Fibroblast of lung (primary cell): ENCODE measurements around the gene RCAN2.

ENCODE experiments used
- CTCF ChIP-seq, 2 donors: IDR thresholded peaks in 1 of 2; conservative IDR thresholded peaks in 1 of 2; 1 replicate in 1 of 2; 2 replicates in 1 of 2; pipeline ENCODE4 v1.5.1; 2011 to 2012; ENCODE audit warnings: low read length in 2 of 2, control low read depth in 1 of 2, inconsistent platforms in 1 of 2, low read depth in 1 of 2, mild to moderate bottlenecking in 1 of 2
- EZH2 ChIP-seq: IDR thresholded peaks from 2 replicates; pipeline ENCODE4 v1.5.1; 2012; ENCODE audit warnings: low read length, control low read depth, mild to moderate bottlenecking; ENCODE audit errors: missing control alignments

GRCh38 chr6:46234156-46234556 is 257.1 kb downstream of the RCAN2 start:
- TF ChIP-seq CTCF (conservative IDR thresholded peaks at IDR 0.05 in 1 of 2, IDR thresholded peaks at IDR 0.05 in 1 of 2; ENCODE audit: low read depth in 1 of 2, low read length in 2 of 2) (no peak), EZH2 (no peak)
